Embryonic facial prominence (tissue), 1 donor: ENCODE measurements around the gene GTPBP2.
"Not testable (repeated sequence)": the region's sequence is repeated elsewhere in the genome, so short reads cannot be mapped to it uniquely, and the experiment has no call there.

ENCODE experiments used
- DNase-seq: peaks from one replicate; pipeline ENCODE4 v3.0.0-alpha.2; 2016; ENCODE audit errors: extremely low spot score

Gene GTPBP2

GRCh38 chr6:43662948-43663347 is 33.9 kb upstream of the GTPBP2 start:
- DNase-seq = not testable (repeated sequence)

GRCh38 chr6:43658161-43658560 is 29.1 kb upstream of the GTPBP2 start:
- no peak for DNase-seq

- no peak for DNase-seq
These were observed 28.2 kb upstream of the GTPBP2 start for GRCh38 chr6:43657221-43657802.

- not testable (repeated sequence) for DNase-seq
These were observed 23.8 kb upstream of the GTPBP2 start for GRCh38 chr6:43652822-43653221.

- DNase-seq = no peak
These were observed 19.2 kb upstream of the GTPBP2 start for GRCh38 chr6:43648248-43648647.

- no peak for DNase-seq
These were observed 18.5 kb upstream of the GTPBP2 start for GRCh38 chr6:43647613-43648012.

- no peak for DNase-seq
These were observed 16.5 kb upstream of the GTPBP2 start for GRCh38 chr6:43645613-43645964.

- peak; percentile 52 for DNase-seq
These were observed 16.0 kb upstream of the GTPBP2 start, which contains the start of gene RSPH9 for GRCh38 chr6:43644940-43645612. RSPH9 (plus strand) TSS chr6:43645036; CDS start chr6:43645099, 63 bp downstream.

GRCh38 chr6:43639984-43640800 is 11.1 kb upstream of the GTPBP2 start:
- DNase-seq = no peak

GRCh38 chr6:43636308-43636659 is 7.2 kb upstream of the GTPBP2 start:
- DNase-seq = no peak

- peak; percentile 70 for DNase-seq
These were observed 6.6 kb upstream of the GTPBP2 start, which contains the start of gene MAD2L1BP for GRCh38 chr6:43635387-43636307. MAD2L1BP (plus strand) TSS chr6:43635840; CDS start chr6:43635876, 36 bp downstream.

- no peak for DNase-seq
These were observed 5.7 kb upstream of the GTPBP2 start for GRCh38 chr6:43634702-43635303.

- DNase-seq = not testable (repeated sequence)
These were observed 3.9 kb upstream of the GTPBP2 start for GRCh38 chr6:43633002-43633401.

- no peak for DNase-seq
These were observed 2.0 kb upstream of the GTPBP2 start for GRCh38 chr6:43630980-43631619.

- DNase-seq = peak; percentile 95
These were observed 639 bp upstream of the GTPBP2 start for GRCh38 chr6:43629505-43630300.

GRCh38 chr6:43628393-43629103 is 516 bp downstream of the GTPBP2 start:
- DNase-seq = no peak

GRCh38 chr6:43627008-43627825 is 1.8 kb downstream of the GTPBP2 start:
- no peak for DNase-seq

- DNase-seq = no peak
These were observed 3.6 kb downstream of the GTPBP2 start for GRCh38 chr6:43625393-43625992.
